HL-60 (cell line): Measurements from ENCODE around the gene INO80.

ENCODE experiments used
- TF ChIP-seq, protein P1 (sequence below): IDR thresholded peaks from one replicate; pipeline ENCODE4 v1.5.1; 2011; ENCODE audit warnings: low read length, control low read depth, inconsistent platforms; ENCODE audit not compliant: insufficient read depth
- TF ChIP-seq, protein P2 (sequence below): IDR thresholded peaks from 2 replicates; pipeline ENCODE4 v1.6.1; 2012; ENCODE audit warnings: low read depth; ENCODE audit not compliant: insufficient replicate concordance

DNA sequence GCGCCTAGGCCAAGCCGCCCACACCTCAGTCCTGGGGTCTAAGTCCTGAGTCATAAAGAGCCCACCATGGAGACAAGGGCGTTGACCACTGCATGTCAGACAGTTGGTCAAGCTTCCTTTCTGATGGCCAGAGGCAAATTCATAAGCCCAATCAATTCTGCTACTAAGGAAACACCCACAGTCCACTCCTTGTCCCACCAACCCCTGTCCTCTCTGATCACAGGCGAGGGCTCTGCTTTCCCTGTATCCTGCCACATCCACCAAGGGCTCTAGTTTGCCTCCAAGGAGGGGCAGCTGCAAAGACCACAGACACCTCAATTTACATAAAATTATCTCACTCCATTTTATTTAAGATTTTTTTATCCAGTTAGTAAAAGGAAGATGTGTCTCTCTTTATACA, 137.5 kb downstream of the INO80 start:
- TF ChIP-seq, protein P1, sequence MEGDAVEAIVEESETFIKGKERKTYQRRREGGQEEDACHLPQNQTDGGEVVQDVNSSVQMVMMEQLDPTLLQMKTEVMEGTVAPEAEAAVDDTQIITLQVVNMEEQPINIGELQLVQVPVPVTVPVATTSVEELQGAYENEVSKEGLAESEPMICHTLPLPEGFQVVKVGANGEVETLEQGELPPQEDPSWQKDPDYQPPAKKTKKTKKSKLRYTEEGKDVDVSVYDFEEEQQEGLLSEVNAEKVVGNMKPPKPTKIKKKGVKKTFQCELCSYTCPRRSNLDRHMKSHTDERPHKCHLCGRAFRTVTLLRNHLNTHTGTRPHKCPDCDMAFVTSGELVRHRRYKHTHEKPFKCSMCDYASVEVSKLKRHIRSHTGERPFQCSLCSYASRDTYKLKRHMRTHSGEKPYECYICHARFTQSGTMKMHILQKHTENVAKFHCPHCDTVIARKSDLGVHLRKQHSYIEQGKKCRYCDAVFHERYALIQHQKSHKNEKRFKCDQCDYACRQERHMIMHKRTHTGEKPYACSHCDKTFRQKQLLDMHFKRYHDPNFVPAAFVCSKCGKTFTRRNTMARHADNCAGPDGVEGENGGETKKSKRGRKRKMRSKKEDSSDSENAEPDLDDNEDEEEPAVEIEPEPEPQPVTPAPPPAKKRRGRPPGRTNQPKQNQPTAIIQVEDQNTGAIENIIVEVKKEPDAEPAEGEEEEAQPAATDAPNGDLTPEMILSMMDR, result no peak
- TF ChIP-seq, protein P2, sequence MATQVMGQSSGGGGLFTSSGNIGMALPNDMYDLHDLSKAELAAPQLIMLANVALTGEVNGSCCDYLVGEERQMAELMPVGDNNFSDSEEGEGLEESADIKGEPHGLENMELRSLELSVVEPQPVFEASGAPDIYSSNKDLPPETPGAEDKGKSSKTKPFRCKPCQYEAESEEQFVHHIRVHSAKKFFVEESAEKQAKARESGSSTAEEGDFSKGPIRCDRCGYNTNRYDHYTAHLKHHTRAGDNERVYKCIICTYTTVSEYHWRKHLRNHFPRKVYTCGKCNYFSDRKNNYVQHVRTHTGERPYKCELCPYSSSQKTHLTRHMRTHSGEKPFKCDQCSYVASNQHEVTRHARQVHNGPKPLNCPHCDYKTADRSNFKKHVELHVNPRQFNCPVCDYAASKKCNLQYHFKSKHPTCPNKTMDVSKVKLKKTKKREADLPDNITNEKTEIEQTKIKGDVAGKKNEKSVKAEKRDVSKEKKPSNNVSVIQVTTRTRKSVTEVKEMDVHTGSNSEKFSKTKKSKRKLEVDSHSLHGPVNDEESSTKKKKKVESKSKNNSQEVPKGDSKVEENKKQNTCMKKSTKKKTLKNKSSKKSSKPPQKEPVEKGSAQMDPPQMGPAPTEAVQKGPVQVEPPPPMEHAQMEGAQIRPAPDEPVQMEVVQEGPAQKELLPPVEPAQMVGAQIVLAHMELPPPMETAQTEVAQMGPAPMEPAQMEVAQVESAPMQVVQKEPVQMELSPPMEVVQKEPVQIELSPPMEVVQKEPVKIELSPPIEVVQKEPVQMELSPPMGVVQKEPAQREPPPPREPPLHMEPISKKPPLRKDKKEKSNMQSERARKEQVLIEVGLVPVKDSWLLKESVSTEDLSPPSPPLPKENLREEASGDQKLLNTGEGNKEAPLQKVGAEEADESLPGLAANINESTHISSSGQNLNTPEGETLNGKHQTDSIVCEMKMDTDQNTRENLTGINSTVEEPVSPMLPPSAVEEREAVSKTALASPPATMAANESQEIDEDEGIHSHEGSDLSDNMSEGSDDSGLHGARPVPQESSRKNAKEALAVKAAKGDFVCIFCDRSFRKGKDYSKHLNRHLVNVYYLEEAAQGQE, result no peak
